NCI-H774 (cell line): ENCODE data around the gene ATE1.
"Not testable (repeated sequence)": the region's sequence is repeated elsewhere in the genome, so short reads cannot be mapped to it uniquely, and the experiment has no call there.

Source experiments
- DNase-seq: peaks from one replicate; lab custom pipeline; 2025; lab: John Stamatoyannopoulos, UW

Gene ATE1

GRCh38 chr10:121927841-121928527 is at the start of gene ATE1:
Gene ATE1 (minus strand): TSS chr10:121928031. CDS start chr10:121927949, 82 bp downstream.
- DNase-seq, result peak; percentile 64

- DNase-seq, result no peak
Measured at GRCh38 chr10:121976607-121977006, 48.8 kb upstream of the ATE1 start.

- DNase-seq, result no peak
Measured at GRCh38 chr10:121975295-121976086, 47.7 kb upstream of the ATE1 start.

GRCh38 chr10:121974535-121975294 is 46.9 kb upstream of the ATE1 start, which contains the start of gene NSMCE4A:
Gene NSMCE4A (minus strand): TSS chr10:121975217. CDS start chr10:121975165, 52 bp downstream.
- peak; percentile 30 for DNase-seq

GRCh38 chr10:121974019-121974534 is 46.2 kb upstream of the ATE1 start:
- no peak for DNase-seq

- not testable (repeated sequence) for DNase-seq
Measured at GRCh38 chr10:121969086-121969485, 41.3 kb upstream of the ATE1 start.

GRCh38 chr10:121965996-121966395 is 38.2 kb upstream of the ATE1 start:
- no peak for DNase-seq

- no peak for DNase-seq
Measured at GRCh38 chr10:121961456-121961855, 33.6 kb upstream of the ATE1 start.

- DNase-seq, result no peak
Measured at GRCh38 chr10:121959671-121960070, 31.8 kb upstream of the ATE1 start.

- no peak for DNase-seq
Measured at GRCh38 chr10:121956111-121957061, 28.6 kb upstream of the ATE1 start.

- no peak for DNase-seq
Measured at GRCh38 chr10:121952226-121952625, 24.4 kb upstream of the ATE1 start.

GRCh38 chr10:121949451-121949850 is 21.6 kb upstream of the ATE1 start:
- no peak for DNase-seq

GRCh38 chr10:121949049-121949448 is 21.2 kb upstream of the ATE1 start:
- no peak for DNase-seq

- DNase-seq, result no peak
Measured at GRCh38 chr10:121947343-121948330, 19.8 kb upstream of the ATE1 start.

- no peak for DNase-seq
Measured at GRCh38 chr10:121942749-121943416, 15.1 kb upstream of the ATE1 start.

- no peak for DNase-seq
Measured at GRCh38 chr10:121941532-121941931, 13.7 kb upstream of the ATE1 start.

GRCh38 chr10:121936295-121936694 is 8.5 kb upstream of the ATE1 start:
- DNase-seq, result no peak

- DNase-seq, result no peak
Measured at GRCh38 chr10:121935702-121936101, 7.9 kb upstream of the ATE1 start.
